ENCODE measurements around the gene COQ8A. TPM values are rescaled to one million over a fixed set of nuclear protein-coding genes. Genes with fewer than 3 reads are reported as not detected.

COQ8A gene
- polyA plus RNA-seq, 2 donors = 15.9 to 19.9 TPM

DNA sequence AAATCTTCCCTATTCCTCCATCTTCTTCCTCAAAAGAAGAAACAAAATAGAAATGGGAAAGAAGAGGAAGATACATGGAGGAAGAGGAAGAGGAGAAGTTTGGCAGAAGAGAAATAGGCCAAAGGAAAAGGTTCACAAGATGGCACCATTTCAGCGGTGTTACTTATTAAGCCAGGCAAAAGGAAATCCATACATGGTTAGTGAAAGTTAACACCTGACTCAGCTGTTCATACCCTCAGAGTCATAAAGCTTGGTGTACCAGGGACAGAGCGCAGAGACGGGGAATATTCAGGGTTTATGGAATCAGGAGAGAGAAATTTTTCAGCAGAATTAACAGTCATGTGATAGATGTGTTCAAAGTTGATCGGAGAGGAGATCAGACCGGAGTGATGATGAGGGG is 70.6 kb downstream of the COQ8A start:
- Histone ChIP-seq H3K4me1 (ENCODE audit: control insufficient read depth in 2 of 2, insufficient read depth in 2 of 2, low read length in 1 of 2) (no peaks in the 10 kb centered on the region), H3K27me3 (ENCODE audit: control insufficient read depth in 1 of 2, insufficient read depth in 2 of 2, low read length in 2 of 2) (no peaks in the 10 kb centered on the region), H3K36me3 (ENCODE audit: control insufficient read depth in 2 of 2, insufficient read depth in 2 of 2, low read length in 1 of 2) (no peaks in the 10 kb centered on the region), H3K4me3 (ENCODE audit: low read depth in 1 of 2, low read length in 2 of 2) (no peak overlapping the region), H3K27ac (ENCODE audit: low read depth in 2 of 2, low read length in 1 of 2) (no peak overlapping the region), H3K9me3 (ENCODE audit: control insufficient read depth in 2 of 2, insufficient read depth in 1 of 2, low read depth in 1 of 2, low read length in 1 of 2) (no peaks in the 10 kb centered on the region)
- 86 to 95% methylated on average over 5 of the region's 5 CpGs for WGBS, 2 donors

DNA sequence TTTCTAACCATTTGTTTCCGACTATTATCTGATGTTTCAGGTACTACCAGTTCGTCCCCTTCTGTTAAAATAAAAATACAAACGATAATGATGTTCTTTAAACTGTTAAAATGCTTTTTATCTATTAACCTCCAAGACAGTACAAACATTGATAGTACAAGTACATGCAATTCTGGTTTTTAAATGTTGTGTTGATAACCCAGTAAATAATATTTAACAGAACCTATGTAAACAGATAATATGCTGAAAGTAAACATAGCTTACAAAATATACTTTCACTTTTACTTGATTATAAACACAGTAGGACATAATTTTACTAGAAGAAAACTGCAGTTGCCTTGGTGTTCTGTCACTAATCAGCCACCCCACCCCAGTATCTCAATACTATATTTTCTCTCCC is 76.9 kb downstream of the COQ8A start:
- no peaks in the 10 kb centered on the region for H3K9me3 ChIP-seq (ENCODE audit: control insufficient read depth in 2 of 2, insufficient read depth in 1 of 2, low read depth in 1 of 2, low read length in 1 of 2)
- no peaks in the 10 kb centered on the region for H3K27me3 ChIP-seq (ENCODE audit: control insufficient read depth in 1 of 2, insufficient read depth in 2 of 2, low read length in 2 of 2)
- H3K27ac ChIP-seq (ENCODE audit: low read depth in 2 of 2, low read length in 1 of 2) = no peak overlapping the region
- H3K36me3 ChIP-seq (ENCODE audit: control insufficient read depth in 2 of 2, insufficient read depth in 2 of 2, low read length in 1 of 2) = no peaks in the 10 kb centered on the region
- no peaks in the 10 kb centered on the region for H3K4me1 ChIP-seq (ENCODE audit: control insufficient read depth in 2 of 2, insufficient read depth in 2 of 2, low read length in 1 of 2)
- 74 to 84% methylated on average over 3 of the region's 3 CpGs for WGBS, 2 donors
- H3K4me3 ChIP-seq (ENCODE audit: low read depth in 1 of 2, low read length in 2 of 2) = no peak overlapping the region

DNA sequence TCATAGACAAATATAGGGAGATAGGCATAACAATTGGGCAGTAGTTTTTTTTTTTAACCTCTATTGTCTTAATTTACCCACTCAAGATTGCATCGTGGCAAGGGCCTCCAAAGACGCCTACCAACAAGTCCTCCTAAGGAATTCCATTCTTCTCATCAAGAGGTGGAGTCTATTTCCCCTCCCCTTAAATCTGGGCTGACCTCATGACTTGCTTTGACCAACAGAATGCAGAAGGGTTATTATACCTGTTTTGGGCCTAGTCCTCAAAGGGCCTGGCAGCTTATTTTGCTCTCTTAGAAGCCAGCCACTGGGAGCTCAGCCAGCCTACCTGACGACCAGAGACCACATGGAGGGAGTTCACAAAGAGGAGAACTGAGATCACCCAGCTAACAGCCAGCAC is 92.3 kb downstream of the COQ8A start:
- H3K4me1 ChIP-seq (ENCODE audit: control insufficient read depth in 2 of 2, insufficient read depth in 2 of 2, low read length in 1 of 2) = no peaks in the 10 kb centered on the region
- H3K27me3 ChIP-seq (ENCODE audit: control insufficient read depth in 1 of 2, insufficient read depth in 2 of 2, low read length in 2 of 2) = no peaks in the 10 kb centered on the region
- no peak overlapping the region for H3K27ac ChIP-seq (ENCODE audit: low read depth in 2 of 2, low read length in 1 of 2)
- H3K4me3 ChIP-seq (ENCODE audit: low read depth in 1 of 2, low read length in 2 of 2) = no peak overlapping the region
- WGBS, 2 donors = 74 to 77% methylated on average over 3 of the region's 3 CpGs
- H3K9me3 ChIP-seq (ENCODE audit: control insufficient read depth in 2 of 2, insufficient read depth in 1 of 2, low read depth in 1 of 2, low read length in 1 of 2) = no peaks in the 10 kb centered on the region
- peaks cover 0 to 2% of the 10 kb centered on the region in 2 donors for H3K36me3 ChIP-seq (ENCODE audit: control insufficient read depth in 2 of 2, insufficient read depth in 2 of 2, low read length in 1 of 2)

DNA sequence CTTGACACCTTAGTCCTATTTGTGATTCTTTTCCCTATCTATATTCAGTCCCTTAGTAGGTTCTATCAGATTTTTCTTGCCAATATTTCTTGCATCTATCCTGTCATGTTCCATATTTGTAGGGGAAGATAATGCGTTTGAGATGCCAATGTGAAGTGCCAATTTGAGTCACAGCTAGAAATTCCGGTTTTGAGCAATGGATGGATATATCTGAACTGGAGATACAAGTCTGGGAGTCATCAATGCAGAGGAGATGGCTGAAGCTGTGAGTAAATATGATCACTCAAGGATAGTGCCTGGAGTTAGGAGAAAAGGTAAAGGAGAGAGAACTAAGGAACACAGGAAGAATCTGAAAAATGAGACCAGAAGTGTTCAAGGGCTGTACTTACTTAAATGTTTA is 93.8 kb downstream of the COQ8A start:
- Histone ChIP-seq H3K27ac (ENCODE audit: low read depth in 2 of 2, low read length in 1 of 2) (no peak overlapping the region), H3K27me3 (ENCODE audit: control insufficient read depth in 1 of 2, insufficient read depth in 2 of 2, low read length in 2 of 2) (no peaks in the 10 kb centered on the region), H3K9me3 (ENCODE audit: control insufficient read depth in 2 of 2, insufficient read depth in 1 of 2, low read depth in 1 of 2, low read length in 1 of 2) (no peaks in the 10 kb centered on the region), H3K4me1 (ENCODE audit: control insufficient read depth in 2 of 2, insufficient read depth in 2 of 2, low read length in 1 of 2) (no peaks in the 10 kb centered on the region), H3K4me3 (ENCODE audit: low read depth in 1 of 2, low read length in 2 of 2) (no peak overlapping the region), H3K36me3 (ENCODE audit: control insufficient read depth in 2 of 2, insufficient read depth in 2 of 2, low read length in 1 of 2) (no peaks in the 10 kb centered on the region)
- WGBS, 2 donors = 69 to 73% methylated on average over 2 of the region's 2 CpGs

DNA sequence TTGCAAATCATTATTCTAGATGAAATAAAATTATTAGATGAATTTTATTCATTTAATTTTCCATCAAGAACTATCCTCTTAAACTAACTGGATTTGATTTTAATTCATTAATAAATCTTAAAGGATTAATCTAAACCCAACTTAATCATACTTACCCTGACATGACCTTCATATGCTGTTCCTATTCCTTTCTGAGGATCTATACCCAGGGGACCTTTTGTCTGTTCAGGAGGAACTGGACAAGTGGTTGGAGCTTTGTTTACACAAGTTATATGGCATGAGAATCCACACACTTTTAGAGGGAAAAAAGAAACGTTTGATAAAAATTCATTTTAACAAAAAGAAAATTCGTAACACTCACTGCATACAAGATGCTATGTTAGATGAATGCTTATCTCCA is 95.2 kb downstream of the COQ8A start:
- no peaks in the 10 kb centered on the region for H3K36me3 ChIP-seq (ENCODE audit: control insufficient read depth in 2 of 2, insufficient read depth in 2 of 2, low read length in 1 of 2)
- no peaks in the 10 kb centered on the region for H3K9me3 ChIP-seq (ENCODE audit: control insufficient read depth in 2 of 2, insufficient read depth in 1 of 2, low read depth in 1 of 2, low read length in 1 of 2)
- H3K4me1 ChIP-seq (ENCODE audit: control insufficient read depth in 2 of 2, insufficient read depth in 2 of 2, low read length in 1 of 2) = no peaks in the 10 kb centered on the region
- 50 to 71% methylated on average over 2 of the region's 2 CpGs for WGBS, 2 donors
- H3K27ac ChIP-seq (ENCODE audit: low read depth in 2 of 2, low read length in 1 of 2) = no peak overlapping the region
- H3K4me3 ChIP-seq (ENCODE audit: low read depth in 1 of 2, low read length in 2 of 2) = no peak overlapping the region
- H3K27me3 ChIP-seq (ENCODE audit: control insufficient read depth in 1 of 2, insufficient read depth in 2 of 2, low read length in 2 of 2) = no peaks in the 10 kb centered on the region

DNA sequence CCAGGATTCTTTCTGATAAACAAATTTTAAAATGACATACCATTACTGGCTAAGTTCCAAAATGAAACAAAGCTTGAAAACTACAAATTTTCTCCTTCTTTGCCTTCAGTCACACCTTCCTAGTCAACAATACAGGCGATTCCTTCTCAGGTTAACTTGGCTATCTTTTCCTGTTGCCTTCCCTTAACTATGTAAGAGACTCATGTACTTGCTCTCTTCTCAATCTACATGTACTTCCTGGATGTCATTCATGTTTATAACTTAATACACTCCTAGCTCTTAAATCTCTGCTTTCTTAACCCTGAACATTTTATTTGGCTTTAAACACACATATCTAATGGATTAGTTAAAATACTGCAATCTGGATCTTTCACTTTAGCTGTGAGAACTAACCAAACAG is 97.0 kb downstream of the COQ8A start:
- H3K27ac ChIP-seq (ENCODE audit: low read depth in 2 of 2, low read length in 1 of 2) = no peak overlapping the region
- no peaks in the 10 kb centered on the region for H3K4me1 ChIP-seq (ENCODE audit: control insufficient read depth in 2 of 2, insufficient read depth in 2 of 2, low read length in 1 of 2)
- H3K36me3 ChIP-seq (ENCODE audit: control insufficient read depth in 2 of 2, insufficient read depth in 2 of 2, low read length in 1 of 2) = no peaks in the 10 kb centered on the region
- H3K27me3 ChIP-seq (ENCODE audit: control insufficient read depth in 1 of 2, insufficient read depth in 2 of 2, low read length in 2 of 2) = no peaks in the 10 kb centered on the region
- no peak overlapping the region for H3K4me3 ChIP-seq (ENCODE audit: low read depth in 1 of 2, low read length in 2 of 2)
- no peaks in the 10 kb centered on the region for H3K9me3 ChIP-seq (ENCODE audit: control insufficient read depth in 2 of 2, insufficient read depth in 1 of 2, low read depth in 1 of 2, low read length in 1 of 2)
- 85 to 87% methylated on average over 1 of the region's 1 CpG for WGBS, 2 donors

Other genes starting within 250 kb of the COQ8A start
- 1 to 10 TPM; 6.5 to 8.1 TPM for gene ITPKB, start 201.0 kb upstream of the COQ8A start, polyA plus RNA-seq
- 10 to 100 TPM in 1 of 2 donors, 1 to 10 TPM in 1; 8.8 to 12.0 TPM for gene PSEN2, start 69.7 kb upstream of the COQ8A start, polyA plus RNA-seq